Endothelial cell (in vitro differentiated cells): ENCODE data around the gene FBXW8. TPM values are rescaled to one million over a fixed set of nuclear protein-coding genes. Genes with fewer than 3 reads are reported as not detected.

Experiments used
- DNase-seq: peaks from one replicate; pipeline ENCODE4 v3.0.0; 2021; ENCODE audit warnings: low spot score
- H3K27ac Mint-ChIP-seq: one replicate; pipeline ENCODE4 v1.8.0; 2021; ENCODE audit warnings: mixed read lengths, inconsistent platforms; ENCODE audit not compliant: unreplicated experiment
- H3K27me3 Mint-ChIP-seq: one replicate; pipeline ENCODE4 v1.8.0; 2021; ENCODE audit warnings: mild to moderate bottlenecking, moderate library complexity, mixed read lengths, inconsistent platforms; ENCODE audit not compliant: unreplicated experiment
- H3K36me3 Mint-ChIP-seq: one replicate; pipeline ENCODE4 v1.8.0; 2021; ENCODE audit warnings: mild to moderate bottlenecking, low read depth, mixed read lengths, inconsistent platforms; ENCODE audit not compliant: unreplicated experiment
- H3K4me1 Mint-ChIP-seq: one replicate; pipeline ENCODE4 v1.8.0; 2021; ENCODE audit warnings: mild to moderate bottlenecking, mixed read lengths, inconsistent platforms; ENCODE audit not compliant: unreplicated experiment
- H3K4me3 Mint-ChIP-seq: one replicate; pipeline ENCODE4 v1.8.0; 2021; ENCODE audit warnings: mild to moderate bottlenecking, mixed read lengths, inconsistent platforms; ENCODE audit not compliant: unreplicated experiment
- H3K9me3 Mint-ChIP-seq: one replicate; pipeline ENCODE4 v1.8.0; 2021; ENCODE audit warnings: mixed read lengths, inconsistent platforms; ENCODE audit not compliant: unreplicated experiment
- CTCF ChIP-seq: fragments of 200-600 bp; sonication (generic); IDR thresholded peaks from one replicate; pipeline ENCODE4 v1.5.0; 2021; ENCODE audit warnings: antibody characterized with exemption; ENCODE audit not compliant: unreplicated experiment
- total RNA-seq: library from RNA; stranded (reverse); fragmentation: NEBNext Ultra II Directional; extraction: Animal tissue kit (Norgen Biotek cat#: 25700); gene quantifications from one replicate; pipeline ENCODE4 v1.2.1, GENCODE V29; 2021; ENCODE audit not compliant: unreplicated experiment

FBXW8 gene
- total RNA-seq, 1 donor from 2014 or later, result 17.8 TPM

GRCh38 chr12:117046861-117047530 is 136.2 kb downstream of the FBXW8 start:
- no peak for DNase-seq
- H3K9me3 Mint-ChIP-seq, result no peaks in the 10 kb centered on the region
- peaks cover 11% of the 10 kb centered on the region for H3K27me3 Mint-ChIP-seq
- no peaks in the 10 kb centered on the region for H3K36me3 Mint-ChIP-seq
- no peak for TF ChIP-seq CTCF
- H3K27ac Mint-ChIP-seq, result no peak overlapping the region
- H3K4me1 Mint-ChIP-seq, result peaks cover 25% of the 10 kb centered on the region
- no peak overlapping the region for H3K4me3 Mint-ChIP-seq

DNA sequence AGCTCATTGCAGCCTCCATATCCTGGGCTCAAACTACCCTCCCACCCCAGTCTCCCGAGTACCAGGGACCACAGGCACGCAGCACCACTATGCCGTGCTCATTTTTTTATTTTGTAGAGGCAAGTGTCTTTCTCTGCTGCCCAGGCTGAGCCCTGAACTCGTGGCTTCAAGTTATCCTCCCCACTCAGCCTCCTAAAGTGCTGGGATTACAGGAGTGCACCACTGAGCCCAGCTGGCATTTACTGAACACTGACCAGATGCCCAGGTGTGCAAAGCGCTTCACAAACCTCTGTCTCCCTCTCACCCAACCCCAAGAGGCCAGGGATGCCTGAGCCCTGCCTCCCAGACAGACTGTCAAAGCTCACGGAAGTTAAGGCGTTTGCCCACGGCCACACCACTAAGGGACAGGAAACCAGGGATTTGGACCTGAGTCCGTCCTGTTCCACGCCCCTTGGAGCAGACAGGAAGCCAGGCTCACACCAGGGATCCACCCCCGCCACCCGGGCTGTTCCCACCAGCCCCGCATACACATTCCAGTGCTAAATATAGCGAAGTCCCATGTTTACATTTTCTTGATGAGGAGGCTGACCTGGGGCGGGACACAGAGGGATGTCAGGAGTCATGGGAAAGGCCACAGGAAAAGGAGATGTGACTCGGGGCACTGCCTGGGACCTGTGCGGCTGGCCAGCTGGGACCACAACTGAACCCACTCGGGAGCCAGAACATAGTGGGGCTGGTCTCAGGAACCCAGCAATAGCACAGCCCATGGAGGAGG is 137.2 kb downstream of the FBXW8 start:
- Mint-ChIP-seq H3K4me3 (peak overlapping the region; percentile 60), H3K36me3 (no peaks in the 10 kb centered on the region), H3K27ac (peak overlapping the region; percentile 92), H3K4me1 (peaks cover 27% of the 10 kb centered on the region), H3K27me3 (peaks cover 11% of the 10 kb centered on the region), H3K9me3 (no peaks in the 10 kb centered on the region)
- no peak for DNase-seq
- TF ChIP-seq CTCF, result no peak

DNA sequence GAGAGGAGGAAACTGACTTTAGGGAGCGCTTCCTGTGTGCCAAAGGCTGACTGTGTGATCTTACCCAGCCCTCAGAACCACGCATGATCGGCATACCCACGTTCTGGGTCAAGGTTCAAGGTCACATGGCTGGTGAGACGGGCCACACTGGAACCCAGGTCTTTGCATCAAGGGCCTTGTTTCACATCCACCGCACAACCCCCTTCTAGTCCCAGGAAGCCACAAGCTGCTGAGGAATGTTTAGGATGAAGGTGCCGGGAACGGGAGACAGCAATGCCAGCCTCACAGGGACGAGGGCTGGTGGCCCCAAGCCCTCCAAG is 137.8 kb downstream of the FBXW8 start:
- Mint-ChIP-seq H3K4me1 (peaks cover 32% of the 10 kb centered on the region), H3K36me3 (peaks cover 2% of the 10 kb centered on the region), H3K4me3 (no peak overlapping the region), H3K27me3 (peaks cover 14% of the 10 kb centered on the region), H3K27ac (peak overlapping the region; percentile 92), H3K9me3 (no peaks in the 10 kb centered on the region)
- no peak for TF ChIP-seq CTCF
- no peak for DNase-seq

GRCh38 chr12:117049295-117049694 is 138.5 kb downstream of the FBXW8 start:
- no peak for DNase-seq
- no peaks in the 10 kb centered on the region for H3K9me3 Mint-ChIP-seq
- H3K4me1 Mint-ChIP-seq, result peaks cover 37% of the 10 kb centered on the region
- peaks cover 17% of the 10 kb centered on the region for H3K27me3 Mint-ChIP-seq
- no peak overlapping the region for H3K4me3 Mint-ChIP-seq
- H3K27ac Mint-ChIP-seq, result no peak overlapping the region
- TF ChIP-seq CTCF, result no peak
- H3K36me3 Mint-ChIP-seq, result peaks cover 3% of the 10 kb centered on the region

GRCh38 chr12:117050060-117050459 is 139.3 kb downstream of the FBXW8 start:
- Mint-ChIP-seq H3K4me3 (no peak overlapping the region), H3K4me1 (peaks cover 37% of the 10 kb centered on the region), H3K27me3 (peaks cover 16% of the 10 kb centered on the region), H3K27ac (no peak overlapping the region), H3K36me3 (peaks cover 3% of the 10 kb centered on the region), H3K9me3 (no peaks in the 10 kb centered on the region)
- DNase-seq, result no peak
- no peak for TF ChIP-seq CTCF
